ENCODE results near the gene CNTN2.

GRCh38 chr1:205041001-205041715 lies 1.9 kb upstream of the CNTN2 start:
- no peak for TF ChIP-seq CTCF (conservative IDR thresholded peaks at IDR 0.05)
- TF ChIP-seq EZH2 (IDR thresholded peaks at IDR 0.05; ENCODE audit: low read depth): no peak

Data from PC-9 (cell line).